ENCODE measurements around the gene PRKACA.

- no peak for TF ChIP-seq CTCF (IDR thresholded peaks at IDR 0.05)
- peak; percentile 17; the same call in 1 of the 2 replicates for TF ChIP-seq POLR2A (IDR thresholded peaks at IDR 0.05; ENCODE audit: low read length)
Measured at GRCh38 chr19:14080887-14081796, 36.4 kb downstream of the PRKACA start.

All from A549 (cell line).